H1 (cell line): ENCODE data around the gene RNF39. TPM values are rescaled to one million over a fixed set of nuclear protein-coding genes. Genes with fewer than 3 reads are reported as not detected.

Experiments used
- CTCF ChIA-PET: fragments of 300-600 bp; sonication (Branson Sonifier 250); formaldehyde crosslinking; loops from one replicate; lab custom pipeline; 2021; ENCODE audit not compliant: partially characterized antibody; lab: Charles Lee
- POLR2A ChIA-PET: fragments of 300-600 bp; sonication (Branson Sonifier 250); formaldehyde crosslinking; loops from one replicate; lab custom pipeline; 2021; ENCODE audit warnings: inconsistent platforms; ENCODE audit not compliant: partially characterized antibody; lab: Charles Lee
- DNase-seq, 2 experiments: peaks; one replicate each; pipeline versions ENCODE4 v3.0.0 to v3.0.0-alpha.2; 2010 to 2022; ENCODE audit warnings: low spot score in 2 of 2, low read depth in 1 of 2, mixed read lengths in 1 of 2
- FAIRE-seq: peaks from 2 replicates; lab custom pipeline; 2011; peaks lifted over from hg19 to GRCh38; lab: Jason Lieb, UNC
- H2AFZ ChIP-seq: 2 replicates; pipeline ENCODE4 v1.8.1; 2012; ENCODE audit warnings: low read length, inconsistent platforms
- H2AK5ac ChIP-seq: 2 replicates; pipeline ENCODE4 v1.6.1; 2013; ENCODE audit warnings: low read depth, low read length
- H2BK120ac ChIP-seq: replicated peaks from 2 replicates; pipeline ENCODE3; 2013; ENCODE audit warnings: low read depth, low read length, inconsistent platforms
- H2BK12ac ChIP-seq: 2 replicates; pipeline ENCODE4 v1.6.1; 2013; ENCODE audit warnings: low read depth, low read length
- H2BK15ac ChIP-seq: 2 replicates; pipeline ENCODE4 v1.6.1; 2013; ENCODE audit warnings: low read length
- H2BK20ac ChIP-seq: 2 replicates; pipeline ENCODE4 v1.6.1; 2013; ENCODE audit warnings: low read length
- H2BK5ac ChIP-seq: 2 replicates; pipeline ENCODE4 v1.6.1; 2013; ENCODE audit warnings: low read depth, low read length
- H3K14ac ChIP-seq: 2 replicates; pipeline ENCODE4 v1.6.1; 2013; ENCODE audit warnings: inconsistent platforms; ENCODE audit not compliant: insufficient read length
- H3K18ac ChIP-seq: 2 replicates; pipeline ENCODE4 v1.6.1; 2013; ENCODE audit warnings: low read length; ENCODE audit errors: extremely low read depth
- H3K23ac ChIP-seq: 2 replicates; pipeline ENCODE4 v1.6.1; 2013; ENCODE audit warnings: inconsistent platforms; ENCODE audit not compliant: insufficient read length
- H3K23me2 ChIP-seq: 2 replicates; pipeline ENCODE4 v1.6.1; 2013; ENCODE audit warnings: low read depth, low read length
- H3K27ac ChIP-seq: 2 replicates; pipeline ENCODE4 v1.6.1; 2011; ENCODE audit warnings: low read depth, low read length, inconsistent platforms
- H3K27me3 ChIP-seq, 4 experiments: replicated peaks in 1 of 4; 1 replicate in 1 of 4; 2 replicates in 3 of 4; pipeline versions ENCODE4 v1.6.1 to v1.8.1; 2011 to 2013; ENCODE audit warnings: low read length in 3 of 4, mild to moderate bottlenecking in 3 of 4, inconsistent platforms in 2 of 4, mixed read lengths in 2 of 4, moderate library complexity in 1 of 4; ENCODE audit not compliant: control insufficient read depth in 3 of 4, insufficient read depth in 3 of 4; ENCODE audit errors: extremely low read depth in 1 of 4
- H3K36me3 ChIP-seq, 4 experiments: 2 replicates each; pipeline versions ENCODE4 v1.6.1 to v1.8.1; 2011 to 2013; ENCODE audit warnings: mild to moderate bottlenecking in 4 of 4, low read length in 3 of 4, moderate library complexity in 2 of 4, control low read depth in 1 of 4, inconsistent platforms in 1 of 4; ENCODE audit not compliant: insufficient read depth in 4 of 4, control insufficient read depth in 2 of 4
- H3K4ac ChIP-seq: replicated peaks from 2 replicates; pipeline ENCODE3; 2013; ENCODE audit warnings: low read length, low read depth, mixed read lengths, inconsistent platforms; ENCODE audit not compliant: insufficient read length
- H3K4me1 ChIP-seq, 4 experiments: replicated peaks in 1 of 4; 1 replicate in 1 of 4; 2 replicates in 3 of 4; pipeline versions ENCODE4 v1.6.1 to v1.8.1; 2011 to 2013; ENCODE audit warnings: low read length in 3 of 4, inconsistent platforms in 2 of 4, mixed read lengths in 1 of 4; ENCODE audit not compliant: insufficient read depth in 4 of 4, control insufficient read depth in 3 of 4
- H3K4me2 ChIP-seq, 2 experiments: 2 replicates each; pipeline versions ENCODE4 v1.6.1 to v1.8.1; 2011 to 2013; ENCODE audit warnings: low read depth in 2 of 2, low read length in 2 of 2, control low read depth in 1 of 2, inconsistent platforms in 1 of 2, mild to moderate bottlenecking in 1 of 2; ENCODE audit not compliant: insufficient read depth in 1 of 2
- H3K4me3 ChIP-seq, 4 experiments: fragments of 200-600, 300-600 bp in 1 of 4; sonication (generic), shearing (Covaris generic), sonication (Bioruptor Twin) in 1 of 4; 2 replicates each; pipeline versions ENCODE4 v1.5.1 to v1.8.1; 2011 to 2016; ENCODE audit warnings: low read length in 4 of 4, low read depth in 3 of 4, control low read depth in 2 of 4, inconsistent platforms in 2 of 4, mild to moderate bottlenecking in 2 of 4, mixed read lengths in 1 of 4, moderate library complexity in 1 of 4; ENCODE audit not compliant: insufficient read depth in 2 of 4; ENCODE audit errors: extremely low read depth in 1 of 4
- H3K56ac ChIP-seq: replicated peaks from 2 replicates; pipeline ENCODE3; 2013; ENCODE audit warnings: low read depth, mild to moderate bottlenecking, mixed read lengths, low read length, inconsistent platforms; ENCODE audit not compliant: insufficient read length
- H3K79me1 ChIP-seq: 2 replicates; pipeline ENCODE4 v1.6.1; 2013; ENCODE audit warnings: low read depth, low read length, control low read depth
- H3K79me2 ChIP-seq, 2 experiments: 2 replicates each; pipeline versions ENCODE4 v1.6.1 to v1.8.1; 2012 to 2013; ENCODE audit warnings: low read length in 2 of 2, mild to moderate bottlenecking in 2 of 2, inconsistent platforms in 1 of 2; ENCODE audit not compliant: insufficient read depth in 2 of 2, control insufficient read depth in 1 of 2
- H3K9ac ChIP-seq, 4 experiments: replicated peaks in 1 of 4; 1 replicate in 1 of 4; 2 replicates in 3 of 4; pipeline versions ENCODE4 v1.6.1 to v1.8.1; 2011 to 2013; ENCODE audit warnings: low read depth in 3 of 4, low read length in 3 of 4, control low read depth in 2 of 4, mild to moderate bottlenecking in 2 of 4, moderate library complexity in 2 of 4, inconsistent platforms in 1 of 4; ENCODE audit errors: extremely low read depth in 1 of 4
- H3K9me3 ChIP-seq, 2 experiments: 2 replicates each; pipeline versions ENCODE4 v1.6.1 to v1.8.1; 2012 to 2013; ENCODE audit warnings: mild to moderate bottlenecking in 2 of 2, moderate library complexity in 2 of 2, control low read depth in 1 of 2, inconsistent platforms in 1 of 2, low read depth in 1 of 2, low read length in 1 of 2, mixed read lengths in 1 of 2; ENCODE audit not compliant: insufficient read depth in 2 of 2
- H4K20me1 ChIP-seq, 2 experiments: replicated peaks in 1 of 2; 2 replicates each; pipeline versions ENCODE3 to v1.8.1; 2011 to 2013; ENCODE audit warnings: inconsistent platforms in 2 of 2, low read length in 2 of 2, mild to moderate bottlenecking in 1 of 2; ENCODE audit not compliant: insufficient read depth in 2 of 2, control insufficient read depth in 1 of 2
- H4K5ac ChIP-seq: 2 replicates; pipeline ENCODE4 v1.6.1; 2013; ENCODE audit warnings: low read length, low read depth, mixed read lengths, inconsistent platforms; ENCODE audit not compliant: insufficient read length
- H4K8ac ChIP-seq: 2 replicates; pipeline ENCODE4 v1.8.0; 2013; ENCODE audit warnings: mild to moderate bottlenecking, moderate library complexity, low read length, inconsistent platforms; ENCODE audit not compliant: insufficient read depth; ENCODE audit errors: extremely low read depth
- H4K91ac ChIP-seq: replicated peaks from 2 replicates; pipeline ENCODE3; 2013; ENCODE audit warnings: low read length, mixed read lengths, inconsistent platforms; ENCODE audit not compliant: insufficient read length
- ASH2L ChIP-seq: fragments of 200-600, 300-600 bp; sonication (generic); IDR thresholded peaks from one replicate; pipeline ENCODE4 v1.7.1; 2017; ENCODE audit warnings: low read length
- BCL11A ChIP-seq, 2 experiments: IDR thresholded peaks; one replicate each; pipeline ENCODE4 v1.6.1; 2011; ENCODE audit warnings: low read depth in 2 of 2, low read length in 2 of 2, mild to moderate bottlenecking in 2 of 2
- E2F6 ChIP-seq: IDR thresholded peaks from 2 replicates; pipeline ENCODE4 v1.6.1; 2012; ENCODE audit warnings: inconsistent platforms
- EZH2 ChIP-seq: fragments of 200-600 bp; sonication (generic); IDR thresholded peaks from 2 replicates; pipeline ENCODE4 v1.7.1; 2012; ENCODE audit warnings: low read depth, mild to moderate bottlenecking, moderate library complexity, low read length, inconsistent platforms; ENCODE audit not compliant: severe bottlenecking
- HDAC2 ChIP-seq, 2 experiments: fragments of 300-600 bp in 1 of 2; sonication (generic) in 1 of 2; IDR thresholded peaks; 2 replicates each; pipeline ENCODE4 v1.6.1; 2011 to 2012; ENCODE audit warnings: low read depth in 2 of 2, low read length in 2 of 2, mild to moderate bottlenecking in 2 of 2, moderate library complexity in 2 of 2, borderline replicate concordance in 1 of 2, inconsistent platforms in 1 of 2
- KDM4A ChIP-seq: IDR thresholded peaks from one replicate; pipeline ENCODE4 v1.7.1; 2012; ENCODE audit warnings: low read depth, mild to moderate bottlenecking, moderate library complexity, low read length, inconsistent platforms; ENCODE audit not compliant: severe bottlenecking
- MAX ChIP-seq: IDR thresholded peaks from 2 replicates; pipeline ENCODE4 v1.6.1; 2012; ENCODE audit warnings: inconsistent platforms
- NANOG ChIP-seq: IDR thresholded peaks from 2 replicates; pipeline ENCODE4 v1.6.1; 2011; ENCODE audit warnings: low read length, low read depth, mild to moderate bottlenecking, inconsistent platforms; ENCODE audit not compliant: insufficient read depth, poor library complexity, severe bottlenecking
- SUZ12 ChIP-seq: fragments of 200-600 bp; sonication (generic); IDR thresholded peaks from 2 replicates; pipeline ENCODE4 v1.6.1; 2012; ENCODE audit warnings: mild to moderate bottlenecking, inconsistent platforms, low read length, moderate library complexity, mixed read lengths
- WGBS, 2 experiments: shearing (Covaris generic) in 1 of 2; methylation state at CpG; one replicate each; pipeline versions ENCODE4 v1.1.6 to v1.1.7; 2013 to 2015; ENCODE audit warnings: low lambda C conversion rate in 2 of 2, mixed read lengths in 2 of 2, inconsistent platforms in 1 of 2, low coverage in 1 of 2, missing lambda C conversion rate in 1 of 2; ENCODE audit not compliant: insufficient replicate concordance in 2 of 2, insufficient coverage in 1 of 2, insufficient read length in 1 of 2; ENCODE audit errors: extremely low coverage in 1 of 2, missing lambda C conversion rate in 1 of 2; 5-methylcytosine and 5-hydroxymethylcytosine counted together
- polyA plus RNA-seq, 7 experiments: library from polyadenylated mRNA; depleted of rRNA in 3 of 7; stranded (reverse) in 5 of 7; unstranded in 2 of 7; fragments of >200 nt in 5 of 7; fragments of 200-250 nt in 2 of 7; gene quantifications; 1 replicate in 5 of 7; 2 replicates in 1 of 7; 4 replicates in 1 of 7; pipeline versions ENCODE4 v1.2.1 to v1.2.3, GENCODE V29; 2011 to 2013; ENCODE audit warnings: missing spikeins in 2 of 7, mixed read lengths in 2 of 7
- total RNA-seq: library from RNA; stranded (reverse); fragmentation: NEBNext Ultra II Directional; extraction: Animal tissue kit (Norgen Biotek cat#: 25700); gene quantifications from 2 replicates; pipeline ENCODE4 v1.2.1, GENCODE V29; 2021

The RNF39 gene
- total and polyA plus RNA-seq, 2 of the 8 experiments (the other 6 are each of a cell fraction or from before 2014, with no cell fraction given): 1.4 to 2.3 TPM

GRCh38 chr6:30100585-30101443 lies 25.2 kb upstream of the RNF39 start:
- H3K27me3 ChIP-seq: peaks cover 32 to 71% (median 64%) of the 10 kb centered on the region in 4 experiments
- no peak overlapping the region for H3K23ac ChIP-seq
- peak overlapping the region; percentile 15; the same call in 1 of the 2 replicates for H3K18ac ChIP-seq
- no peak overlapping the region for H4K91ac ChIP-seq
- H3K56ac ChIP-seq: no peak overlapping the region
- no peak overlapping the region; a peak in 1 of 7 replicates for H3K9ac ChIP-seq
- no peak overlapping the region; the same call in 1 of the 2 replicates for H2BK12ac ChIP-seq
- peak overlapping the region; percentile 36 to 65 (median 44) for H3K4me3 ChIP-seq
- POLR2A ChIA-PET: interaction anchor here (0.6 to 1.6 kb wide), 5 partner anchors 8 to 1061 kb away, joined by 3 to 9 read pairs (median 6); partner anchors contain the start of genes POLR1H and PPP1R11
- no peaks in the 10 kb centered on the region for H4K20me1 ChIP-seq
- H3K14ac ChIP-seq: no peak overlapping the region
- no peak overlapping the region for H2BK120ac ChIP-seq
- H3K23me2 ChIP-seq: peaks cover 10% of the 10 kb centered on the region
- H3K9me3 ChIP-seq: no peaks in the 10 kb centered on the region
- H2BK15ac ChIP-seq: 0 out of 2 replicates have a peak overlapping the region, but pooled peaks have one; percentile 32
- no peak for FAIRE-seq
- H4K8ac ChIP-seq: no peak overlapping the region; the same call in 1 of the 2 replicates
- DNase-seq: peak in 1 of 2 experiments; percentile 73
- H3K4ac ChIP-seq: no peak overlapping the region
- WGBS, 2 experiments: 5% methylated on average over 43 of the region's 47 CpGs; no CpG with 5 or more reads in 1 of the 2 experiments
- no peaks in the 10 kb centered on the region for H3K36me3 ChIP-seq
- H2AFZ ChIP-seq: peak overlapping the region; percentile 55; the same call in 1 of the 2 replicates
- H2BK5ac ChIP-seq: no peak overlapping the region
- H2AK5ac ChIP-seq: no peak overlapping the region
- no peaks in the 10 kb centered on the region for H3K79me1 ChIP-seq
- CTCF ChIA-PET: interaction anchor here (1.0 to 2.9 kb wide), 8 partner anchors 12 to 87 kb away, joined by 3 to 22 read pairs (median 9); partner anchors contain the start of gene RNF39
- H3K4me2 ChIP-seq: peak overlapping the region; percentile 69 to 79
- no peaks in the 10 kb centered on the region for H3K79me2 ChIP-seq
- no peak overlapping the region for H4K5ac ChIP-seq
- no peak overlapping the region for H2BK20ac ChIP-seq
- H3K27ac ChIP-seq: no peak overlapping the region
- H3K4me1 ChIP-seq: peaks cover 3 to 15% (median 9%) of the 10 kb centered on the region in 4 experiments; a peak in 6 of 7 replicates
- TF ChIP-seq EZH2 (peak; percentile 54), SUZ12 (peak; percentile 72; the same call in 1 of the 2 replicates), HDAC2 (IDR thresholded peaks at IDR 0.05; ENCODE audit: borderline replicate concordance in 1 of 2, low read depth in 2 of 2, low read length in 2 of 2) (no peak), E2F6 (peak; percentile 72), NANOG (no peak), BCL11A (IDR thresholded peaks at IDR 0.05; ENCODE audit: low read depth in 2 of 2, low read length in 2 of 2) (no peak), MAX (peak; percentile 78), KDM4A (peak; percentile 73), ASH2L (peak; percentile 16)
